Activated CD4-positive, alpha-beta memory T cell treated with anti-CD3 and anti-CD28 coated beads for 36 hours (primary cell): ENCODE data around the gene HDAC11. TPM values are rescaled to one million over a fixed set of nuclear protein-coding genes. Genes with fewer than 3 reads are reported as not detected.

Source experiments
- CTCF ChIA-PET: fragments of 350-600 bp; sonication (Branson Sonifier 250); formaldehyde crosslinking; loops from one replicate; lab custom pipeline; 2021; ENCODE audit warnings: antibody characterized with exemption, inconsistent platforms; lab: Charles Lee
- POLR2A ChIA-PET: fragments of 350-600 bp; sonication (Branson Sonifier 250); formaldehyde crosslinking; loops from one replicate; lab custom pipeline; 2021; ENCODE audit warnings: antibody characterized with exemption; lab: Charles Lee
- DNase-seq: peaks from one replicate; pipeline ENCODE4 v3.0.0-alpha.2; 2020
- H3K27ac Mint-ChIP-seq: one replicate; pipeline ENCODE4 v1.8.0; 2021; ENCODE audit warnings: mixed read lengths
- H3K27me3 Mint-ChIP-seq: one replicate; pipeline ENCODE4 v1.8.0; 2021; ENCODE audit warnings: mixed read lengths
- H3K36me3 Mint-ChIP-seq: one replicate; pipeline ENCODE4 v1.8.0; 2021; ENCODE audit warnings: mixed read lengths
- H3K4me1 Mint-ChIP-seq: one replicate; pipeline ENCODE4 v1.8.0; 2021; ENCODE audit warnings: low read depth, mixed read lengths
- H3K4me3 Mint-ChIP-seq: one replicate; pipeline ENCODE4 v1.8.0; 2021; ENCODE audit warnings: mild to moderate bottlenecking, mixed read lengths
- H3K9me3 Mint-ChIP-seq: one replicate; pipeline ENCODE4 v1.8.0; 2021; ENCODE audit warnings: mixed read lengths
- intact Hi-C: fragments of 100-400 bp; cut with micrococcal nuclease; formaldehyde crosslinking; loops from one replicate; pipeline ENCODE4 v1.15.1; 2023
- total RNA-seq, 2 experiments: library from RNA; stranded (reverse); gene quantifications; one replicate each; pipeline ENCODE4 v1.2.3, GENCODE V29; 2021

Gene HDAC11
- total RNA-seq, 2 experiments from 2014 or later = 3.3 to 4.3 TPM

GRCh38 chr3:13552857-13553652 is 72.9 kb downstream of the HDAC11 start:
- intact Hi-C loops = no loop called here
- Mint-ChIP-seq H3K4me3 (no peak overlapping the region), H3K36me3 (no peaks in the 10 kb centered on the region), H3K27ac (no peak overlapping the region), H3K4me1 (peaks cover 5% of the 10 kb centered on the region), H3K27me3 (peaks cover 39% of the 10 kb centered on the region), H3K9me3 (no peaks in the 10 kb centered on the region)
- ChIA-PET CTCF (no interaction called here), POLR2A (no interaction called here)
- no peak for DNase-seq

GRCh38 chr3:13553686-13554085 is 73.6 kb downstream of the HDAC11 start:
- ChIA-PET POLR2A (no interaction called here), CTCF (no interaction called here)
- DNase-seq = no peak
- peaks cover 5% of the 10 kb centered on the region for H3K4me1 Mint-ChIP-seq
- no peak overlapping the region for H3K27ac Mint-ChIP-seq
- no peak overlapping the region for H3K4me3 Mint-ChIP-seq
- H3K9me3 Mint-ChIP-seq = no peaks in the 10 kb centered on the region
- intact Hi-C loops = no loop called here
- H3K36me3 Mint-ChIP-seq = no peaks in the 10 kb centered on the region
- peaks cover 35% of the 10 kb centered on the region for H3K27me3 Mint-ChIP-seq

- intact Hi-C loops = no loop called here
- peaks cover 28% of the 10 kb centered on the region for H3K27me3 Mint-ChIP-seq
- H3K4me3 Mint-ChIP-seq = no peak overlapping the region
- no peak overlapping the region for H3K27ac Mint-ChIP-seq
- CTCF ChIA-PET = no interaction called here
- H3K9me3 Mint-ChIP-seq = no peaks in the 10 kb centered on the region
- no peaks in the 10 kb centered on the region for H3K36me3 Mint-ChIP-seq
- POLR2A ChIA-PET = no interaction called here
- no peaks in the 10 kb centered on the region for H3K4me1 Mint-ChIP-seq
- no peak for DNase-seq
Measured at GRCh38 chr3:13555753-13556152, 75.6 kb downstream of the HDAC11 start.

Other genes with a start within 250 kb of the HDAC11 start
- gene NUP210, start 60.0 kb upstream of the HDAC11 start, total RNA-seq = 100 to 1,000 TPM; 140 to 144 TPM
- gene FBLN2, start 68.8 kb downstream of the HDAC11 start, total RNA-seq = not detected